Measurements from ENCODE around the gene POLR2J2.
"Not testable (repeated sequence)": the region's sequence is repeated elsewhere in the genome, so short reads cannot be mapped to it uniquely, and the experiment has no call there.

POLR2J2 gene

GRCh38 chr7:102671166-102671955 lies at the start of gene POLR2J2:
Gene POLR2J2 (minus strand): TSS chr7:102671663. CDS start chr7:102671601, 62 bp downstream.
- not testable (repeated sequence) for DNase-seq (ENCODE audit: low read depth in 4 of 4, low spot score in 1 of 4)

GRCh38 chr7:102718491-102718890 lies 47.0 kb upstream of the POLR2J2 start:
- not testable (repeated sequence) for DNase-seq (ENCODE audit: low read depth in 4 of 4, low spot score in 1 of 4)

DNA sequence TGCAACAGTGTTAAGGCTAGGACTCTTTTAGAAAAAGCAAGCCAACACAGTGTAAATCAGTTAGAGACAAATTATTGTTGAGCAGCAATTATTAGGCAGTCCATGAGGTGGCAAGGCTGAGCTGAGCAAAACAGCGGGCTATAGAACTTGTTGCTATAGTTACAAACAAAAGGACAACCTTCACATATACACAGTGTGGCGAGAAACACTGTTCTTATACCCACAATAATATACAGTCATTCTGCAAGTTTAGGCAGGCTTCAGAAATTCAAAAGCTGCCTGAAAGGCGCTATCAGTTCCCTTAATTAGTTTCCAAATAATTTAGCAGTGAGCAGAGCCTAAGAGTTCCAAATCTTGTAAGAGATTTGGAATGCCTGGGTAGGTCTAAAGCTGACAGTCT lies 44.3 kb upstream of the POLR2J2 start:
- DNase-seq (ENCODE audit: low read depth in 4 of 4, low spot score in 1 of 4): not testable (repeated sequence)

DNA sequence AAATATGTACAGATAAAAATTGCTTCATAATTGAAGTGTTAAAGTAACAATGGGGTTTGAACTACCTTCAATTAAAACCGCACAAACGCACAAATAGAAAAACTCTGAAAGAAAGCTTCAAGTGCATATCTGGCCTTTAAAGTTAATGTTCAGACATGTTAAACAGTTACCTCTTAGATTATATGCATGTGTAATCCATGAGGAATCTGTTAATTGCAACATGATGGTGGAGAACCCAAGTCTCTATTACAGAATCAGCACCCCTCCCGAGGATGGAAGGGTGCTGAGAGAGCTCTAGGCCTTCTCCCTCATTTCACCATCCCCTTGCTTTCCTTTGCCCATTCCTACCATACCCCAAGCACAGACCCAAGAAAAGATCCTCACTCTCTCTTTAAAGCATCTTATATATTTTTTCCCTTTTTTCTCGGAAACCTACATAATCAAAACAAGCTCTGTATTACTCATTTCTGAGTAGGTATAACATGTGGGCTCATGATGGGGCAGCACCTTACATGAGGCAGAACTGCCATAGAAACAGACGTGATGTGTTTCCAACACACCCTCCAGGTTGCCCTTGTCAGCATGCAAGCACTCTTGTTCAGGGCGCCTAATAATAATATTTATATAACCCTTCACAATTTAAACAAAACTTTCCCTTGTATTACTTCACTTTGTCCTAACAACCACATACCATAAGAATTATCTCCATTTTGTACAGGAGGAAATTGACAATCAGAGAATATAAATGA lies 43.5 kb upstream of the POLR2J2 start:
- peak in 1 of 4 experiments; percentile 4 for DNase-seq (ENCODE audit: low read depth in 4 of 4, low spot score in 1 of 4)

GRCh38 chr7:102713691-102714080 lies 42.2 kb upstream of the POLR2J2 start:
- DNase-seq (ENCODE audit: low read depth in 4 of 4, low spot score in 1 of 4): not testable (repeated sequence)

- not testable (repeated sequence) for DNase-seq (ENCODE audit: low read depth in 4 of 4, low spot score in 1 of 4)
Measured at GRCh38 chr7:102713011-102713690, 41.7 kb upstream of the POLR2J2 start.

- DNase-seq (ENCODE audit: low read depth in 4 of 4, low spot score in 1 of 4): not testable (repeated sequence)
Measured at GRCh38 chr7:102698962-102699750, 27.7 kb upstream of the POLR2J2 start.

DNA sequence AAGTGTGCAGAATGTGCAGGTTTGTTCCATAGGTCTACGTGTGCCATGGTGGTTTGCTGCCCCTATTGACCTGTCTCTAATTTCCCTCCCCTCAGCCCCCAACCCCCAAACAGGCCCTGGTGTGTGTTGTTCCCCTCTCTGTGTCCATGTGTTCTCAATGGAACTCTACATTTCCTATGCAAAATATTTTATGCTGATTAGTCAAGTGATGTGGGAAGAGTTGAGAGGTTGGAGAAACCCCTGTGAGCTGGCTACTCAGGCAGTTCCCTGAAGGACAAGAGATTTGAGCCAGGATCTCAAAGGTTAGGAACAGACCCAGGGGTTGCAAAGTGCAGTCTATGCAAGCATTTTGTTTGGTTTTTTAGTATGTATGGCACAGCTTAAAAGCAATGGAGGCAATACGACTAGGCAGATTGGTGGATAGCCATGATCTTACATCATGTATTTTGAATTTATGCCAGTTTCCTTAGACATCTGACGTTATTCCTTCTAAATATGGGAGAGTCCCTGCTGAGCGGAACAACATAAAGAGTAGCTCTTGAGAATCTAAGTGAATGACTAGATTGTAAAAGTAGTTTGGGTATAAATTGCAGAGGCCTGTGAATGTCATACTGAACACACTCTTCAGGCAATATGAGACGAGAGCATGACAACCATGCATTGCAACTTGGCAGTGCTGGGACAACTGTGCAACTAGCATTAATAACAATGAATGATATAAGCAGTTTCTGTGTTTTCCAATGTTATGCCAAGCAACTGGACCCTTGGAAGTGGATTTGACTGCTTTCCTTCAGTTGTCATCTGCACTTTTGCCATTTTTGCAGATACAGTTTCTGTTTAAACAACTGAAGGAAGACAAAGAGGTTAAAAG lies 26.4 kb upstream of the POLR2J2 start:
- DNase-seq (ENCODE audit: low read depth in 4 of 4, low spot score in 1 of 4): not testable (repeated sequence)

DNA sequence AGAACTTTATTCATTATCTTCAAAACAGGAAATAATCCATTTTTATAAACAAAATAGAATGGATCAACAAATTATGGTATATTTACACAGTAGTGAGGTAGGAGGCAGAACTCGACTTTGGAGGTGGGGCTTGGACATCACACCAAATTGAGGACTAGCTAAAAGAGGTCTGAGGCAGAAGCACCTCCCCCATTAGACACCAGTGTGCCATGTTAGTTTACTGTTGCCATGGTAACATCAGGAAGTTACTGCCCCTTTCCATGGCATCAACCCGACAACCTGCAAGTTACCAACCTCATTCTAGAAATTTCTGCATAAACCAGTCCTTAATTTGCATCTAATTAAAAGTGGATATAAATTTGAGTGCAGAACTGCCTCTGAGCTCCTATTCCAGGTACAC lies 24.5 kb upstream of the POLR2J2 start:
- DNase-seq (ENCODE audit: low read depth in 4 of 4, low spot score in 1 of 4): not testable (repeated sequence)

DNA sequence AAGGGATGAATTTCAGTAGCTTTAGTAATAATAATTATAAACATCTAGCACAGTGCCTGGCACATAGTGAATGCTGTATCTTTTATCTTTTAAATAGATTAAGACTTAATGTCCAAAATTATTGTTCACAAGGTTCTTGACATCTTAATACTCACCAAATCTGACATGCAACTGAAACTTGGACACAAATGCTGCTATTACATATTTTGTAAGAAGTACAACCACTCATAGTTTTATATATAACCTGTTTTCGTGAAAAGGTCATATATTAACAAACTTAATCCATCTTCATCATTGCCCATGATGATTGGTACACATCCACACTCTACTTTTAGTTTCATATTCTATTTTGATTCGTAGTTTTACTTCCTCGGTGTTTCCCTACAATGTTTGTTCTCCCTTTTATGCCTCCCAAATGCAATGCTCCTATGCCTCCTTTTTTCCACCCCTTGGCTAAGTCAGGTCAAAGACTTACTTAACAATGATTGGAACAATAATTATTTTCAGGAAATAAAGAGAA lies 23.6 kb upstream of the POLR2J2 start:
- DNase-seq (ENCODE audit: low read depth in 4 of 4, low spot score in 1 of 4): not testable (repeated sequence)

DNA sequence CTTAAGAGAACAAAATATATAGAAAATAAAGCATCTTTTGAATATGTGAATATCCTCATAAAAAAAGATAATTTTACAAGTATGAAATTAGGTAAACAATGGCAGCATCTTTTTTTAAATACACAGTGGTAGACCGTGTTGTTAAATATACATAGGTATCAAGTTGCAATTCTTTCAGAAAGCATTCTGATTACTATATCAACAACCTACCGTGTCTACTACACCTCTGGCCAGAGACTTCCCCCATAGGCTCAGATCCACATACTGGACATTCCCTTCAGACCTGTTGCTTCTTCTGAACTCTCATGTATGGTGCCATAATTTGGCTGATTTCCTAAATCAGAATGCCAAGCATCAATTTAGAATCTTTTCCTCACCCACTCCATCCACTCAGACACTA lies 22.5 kb upstream of the POLR2J2 start:
- not testable (repeated sequence) for DNase-seq (ENCODE audit: low read depth in 4 of 4, low spot score in 1 of 4)

DNA sequence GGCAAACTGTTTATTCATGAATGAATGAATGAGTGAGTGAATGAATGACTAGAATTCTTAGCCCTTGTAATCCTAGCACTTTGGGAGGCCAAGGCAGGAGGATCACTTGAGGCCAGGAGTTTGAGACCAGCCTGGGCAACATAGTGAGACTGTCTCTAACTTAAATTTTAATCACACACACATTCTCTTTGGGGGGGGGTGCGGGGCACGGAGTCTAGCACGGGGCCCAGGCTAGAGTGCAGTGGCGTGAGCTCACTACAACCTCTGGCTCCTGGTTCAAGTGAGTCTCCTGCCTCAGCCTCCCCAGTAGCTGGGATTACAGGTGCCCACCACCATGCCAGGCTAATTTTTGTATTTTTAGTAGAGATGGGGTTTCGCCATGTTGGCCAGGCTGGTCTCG lies 19.1 kb upstream of the POLR2J2 start:
- DNase-seq (ENCODE audit: low read depth in 4 of 4, low spot score in 1 of 4): not testable (repeated sequence)

DNA sequence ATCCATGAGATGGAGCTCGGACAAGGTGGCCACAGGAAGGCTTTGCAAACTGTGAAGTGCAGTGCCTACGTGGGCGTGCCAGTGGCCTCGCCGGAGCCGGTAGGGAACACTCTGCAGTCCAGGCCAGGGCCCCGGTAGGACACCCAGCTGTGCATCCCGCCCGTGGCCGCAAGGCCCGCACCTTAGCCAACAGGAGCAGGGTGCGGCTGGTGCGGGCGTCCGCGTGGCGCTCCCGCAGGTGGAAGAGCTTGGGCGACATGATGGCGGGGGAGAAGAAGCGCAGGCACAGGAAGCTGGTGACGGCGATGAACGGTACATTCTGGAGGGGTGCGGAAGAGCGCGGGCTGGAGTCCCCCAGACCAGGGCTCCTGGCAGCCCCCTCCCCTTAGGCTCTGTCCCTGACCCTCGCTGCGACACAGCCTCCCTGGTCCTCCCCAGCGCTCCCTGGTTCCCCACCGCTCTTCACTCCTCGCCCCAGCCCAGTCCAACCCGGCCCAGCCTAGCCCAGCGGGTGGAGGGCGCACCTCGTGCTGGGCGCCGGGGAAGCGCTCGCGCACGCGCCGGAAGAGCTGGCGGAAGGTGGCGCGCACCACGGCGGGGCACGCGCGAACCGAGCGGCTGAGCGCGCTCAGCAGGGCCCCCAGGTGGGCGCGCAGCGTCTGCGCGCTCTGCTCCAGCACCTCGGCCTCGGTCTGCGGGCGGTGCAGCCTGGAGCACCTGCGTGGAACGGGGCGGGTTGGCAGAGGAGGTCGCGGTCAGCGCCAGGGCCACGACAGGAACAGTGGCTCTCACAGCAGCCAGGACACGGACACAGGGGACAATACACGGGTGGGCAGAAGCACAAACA lies 18.2 kb upstream of the POLR2J2 start:
- not testable (repeated sequence) for DNase-seq (ENCODE audit: low read depth in 4 of 4, low spot score in 1 of 4)

GRCh38 chr7:102688299-102689036 lies 17.0 kb upstream of the POLR2J2 start:
- not testable (repeated sequence) for DNase-seq (ENCODE audit: low read depth in 4 of 4, low spot score in 1 of 4)

DNA sequence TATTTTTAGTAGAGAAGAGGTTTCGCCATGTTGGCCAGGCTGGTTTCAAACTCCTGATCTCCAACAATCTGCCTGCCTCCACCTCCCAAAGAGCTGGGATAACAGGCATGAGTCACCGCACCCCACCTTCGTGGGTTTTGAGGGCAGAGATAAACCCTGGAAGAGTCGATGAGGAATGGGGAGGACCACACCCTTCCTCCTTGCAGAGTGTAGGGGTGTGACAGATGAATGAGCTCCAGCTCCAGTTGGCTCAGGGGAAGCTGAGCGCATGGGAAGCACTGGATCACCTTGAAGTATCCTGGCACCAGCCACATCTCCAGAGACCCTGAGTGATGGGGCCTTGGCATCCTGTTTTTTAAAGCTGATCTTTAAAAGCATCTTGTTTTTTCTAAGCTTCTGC lies 11.1 kb upstream of the POLR2J2 start:
- not testable (repeated sequence) for DNase-seq (ENCODE audit: low read depth in 4 of 4, low spot score in 1 of 4)

DNA sequence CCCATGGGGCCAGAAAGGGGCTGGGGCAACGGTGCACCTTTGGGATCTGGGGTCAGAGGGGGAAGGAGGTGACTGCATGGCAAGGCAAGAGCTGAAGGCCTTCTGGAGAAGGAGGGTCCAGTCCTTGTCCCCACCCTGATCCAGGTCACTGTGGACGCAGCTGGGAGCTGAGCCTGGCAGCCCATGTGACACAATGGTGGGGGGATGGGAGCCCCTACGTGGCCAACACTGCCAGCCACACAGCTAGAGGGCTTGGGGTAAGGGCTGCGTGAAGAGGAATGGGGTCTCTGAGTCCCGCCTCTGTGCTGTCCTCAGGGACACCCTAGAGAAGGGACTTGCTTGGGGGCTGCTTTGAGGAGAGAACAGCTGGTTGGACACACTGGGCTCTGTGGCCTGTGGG lies 9.3 kb upstream of the POLR2J2 start:
- not testable (repeated sequence) for DNase-seq (ENCODE audit: low read depth in 4 of 4, low spot score in 1 of 4)

DNA sequence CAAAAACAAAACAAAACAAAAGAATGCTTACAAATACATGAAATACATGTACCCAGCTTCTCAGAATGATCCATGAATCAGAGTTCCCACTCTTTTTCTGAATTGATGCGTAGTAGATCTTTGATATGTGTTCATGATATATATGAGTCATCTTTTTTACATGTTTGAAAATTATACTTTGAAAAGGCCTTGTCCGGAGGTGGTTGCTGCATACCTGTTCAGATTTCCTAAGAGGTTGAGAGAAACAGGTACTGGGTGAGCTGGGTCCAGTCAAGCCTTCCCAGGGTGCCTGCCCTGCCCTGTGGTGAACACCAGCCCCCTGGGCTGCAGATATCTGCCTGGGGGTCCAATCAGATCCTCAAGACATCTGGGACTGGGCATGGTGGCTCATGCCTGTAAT lies 4.1 kb upstream of the POLR2J2 start:
- not testable (repeated sequence) for DNase-seq (ENCODE audit: low read depth in 4 of 4, low spot score in 1 of 4)
